Muscle of arm (tissue), 12 donors: ENCODE results near the gene LY86. TPM values are rescaled to one million over a fixed set of nuclear protein-coding genes. Genes with fewer than 3 reads are reported as not detected.
"Not testable (repeated sequence)": the region's sequence is repeated elsewhere in the genome, so short reads cannot be mapped to it uniquely, and the experiment has no call there.

Experiments
- DNase-seq: peaks from one replicate; pipeline ENCODE4 v3.0.0-alpha.2; 2013
- polyA plus RNA-seq, 12 donors: library from polyadenylated mRNA; unstranded; fragments of 120-200 nt; gene quantifications; one replicate each; pipeline ENCODE4 v1.2.1, GENCODE V29; 2013; ENCODE audit not compliant: insufficient read length in 12 of 12

Gene LY86
- polyA plus RNA-seq, 12 donors = 1.7 to 3.6 (median 1.9) TPM; not detected in 2

- DNase-seq = no peak
Measured at GRCh38 chr6:6649824-6650349, 61.4 kb downstream of the LY86 start.

GRCh38 chr6:6650839-6651238 lies 62.3 kb downstream of the LY86 start:
- DNase-seq = no peak

- no peak for DNase-seq
Measured at GRCh38 chr6:6651335-6651734, 62.8 kb downstream of the LY86 start.

GRCh38 chr6:6652932-6653331 lies 64.4 kb downstream of the LY86 start:
- DNase-seq = no peak

- DNase-seq = no peak
Measured at GRCh38 chr6:6654599-6655575, 66.4 kb downstream of the LY86 start.

GRCh38 chr6:6655805-6656251 lies 67.3 kb downstream of the LY86 start:
- no peak for DNase-seq

- no peak for DNase-seq
Measured at GRCh38 chr6:6656287-6656686, 67.8 kb downstream of the LY86 start.

GRCh38 chr6:6657085-6657819 lies 68.7 kb downstream of the LY86 start:
- DNase-seq = no peak

- DNase-seq = no peak
Measured at GRCh38 chr6:6657820-6658217, 69.3 kb downstream of the LY86 start.

GRCh38 chr6:6659600-6660327 lies 71.2 kb downstream of the LY86 start:
- DNase-seq = no peak

- DNase-seq = no peak
Measured at GRCh38 chr6:6660339-6661045, 72.0 kb downstream of the LY86 start.

- DNase-seq = no peak
Measured at GRCh38 chr6:6661191-6661590, 72.7 kb downstream of the LY86 start.

- DNase-seq = peak; percentile 48
Measured at GRCh38 chr6:6661684-6662083, 73.2 kb downstream of the LY86 start.

GRCh38 chr6:6663421-6664135 lies 75.1 kb downstream of the LY86 start:
- DNase-seq = no peak

GRCh38 chr6:6665555-6666243 lies 77.2 kb downstream of the LY86 start:
- no peak for DNase-seq

GRCh38 chr6:6670150-6670549 lies 81.6 kb downstream of the LY86 start:
- DNase-seq = not testable (repeated sequence)

- DNase-seq = no peak
Measured at GRCh38 chr6:6674872-6675271, 86.4 kb downstream of the LY86 start.

- peak; percentile 85 for DNase-seq
Measured at GRCh38 chr6:6676910-6677441, 88.5 kb downstream of the LY86 start.

- DNase-seq = no peak
Measured at GRCh38 chr6:6678185-6678671, 89.7 kb downstream of the LY86 start.
